Keratinocyte (primary cell): ENCODE results near the gene TRUB1.

ENCODE experiments used
- EZH2 ChIP-seq: IDR thresholded peaks from one replicate; pipeline ENCODE4 v1.6.1; 2012; ENCODE audit warnings: inconsistent platforms, mild to moderate bottlenecking, low read length, moderate library complexity
- TF ChIP-seq, protein P1 (sequence below), 3 experiments: IDR thresholded peaks in 1 of 3; conservative IDR thresholded peaks in 1 of 3; optimal IDR thresholded peaks in 1 of 3; 2 replicates in 2 of 3; 3 replicates in 1 of 3; pipeline versions ENCODE3 to v1.5.1; 2011; ENCODE audit warnings: low read length in 3 of 3, mild to moderate bottlenecking in 3 of 3, moderate library complexity in 2 of 3, control low read depth in 1 of 3, inconsistent platforms in 1 of 3; ENCODE audit not compliant: insufficient read depth in 2 of 3; ENCODE audit errors: extremely low read depth in 1 of 3

DNA sequence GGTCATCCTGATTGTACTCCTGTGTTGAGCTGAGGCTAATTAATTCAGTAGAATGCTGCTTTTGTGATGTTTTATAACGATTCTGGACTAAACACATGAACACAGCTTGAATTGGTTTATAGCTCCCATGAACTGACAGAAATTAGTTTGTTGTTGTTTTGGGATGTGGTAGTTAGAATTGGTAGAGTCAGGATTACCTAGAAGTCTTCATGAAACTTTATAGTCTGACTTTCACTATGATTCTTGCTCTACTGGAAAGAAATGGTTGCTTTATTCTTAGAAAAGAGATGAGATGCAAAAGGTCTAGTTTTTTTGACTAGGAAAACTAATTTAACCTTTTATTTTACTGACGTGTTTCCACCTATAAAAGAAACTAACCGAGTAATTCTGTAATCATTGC is 23.4 kb upstream of the TRUB1 start:
- TF ChIP-seq, protein P1, sequence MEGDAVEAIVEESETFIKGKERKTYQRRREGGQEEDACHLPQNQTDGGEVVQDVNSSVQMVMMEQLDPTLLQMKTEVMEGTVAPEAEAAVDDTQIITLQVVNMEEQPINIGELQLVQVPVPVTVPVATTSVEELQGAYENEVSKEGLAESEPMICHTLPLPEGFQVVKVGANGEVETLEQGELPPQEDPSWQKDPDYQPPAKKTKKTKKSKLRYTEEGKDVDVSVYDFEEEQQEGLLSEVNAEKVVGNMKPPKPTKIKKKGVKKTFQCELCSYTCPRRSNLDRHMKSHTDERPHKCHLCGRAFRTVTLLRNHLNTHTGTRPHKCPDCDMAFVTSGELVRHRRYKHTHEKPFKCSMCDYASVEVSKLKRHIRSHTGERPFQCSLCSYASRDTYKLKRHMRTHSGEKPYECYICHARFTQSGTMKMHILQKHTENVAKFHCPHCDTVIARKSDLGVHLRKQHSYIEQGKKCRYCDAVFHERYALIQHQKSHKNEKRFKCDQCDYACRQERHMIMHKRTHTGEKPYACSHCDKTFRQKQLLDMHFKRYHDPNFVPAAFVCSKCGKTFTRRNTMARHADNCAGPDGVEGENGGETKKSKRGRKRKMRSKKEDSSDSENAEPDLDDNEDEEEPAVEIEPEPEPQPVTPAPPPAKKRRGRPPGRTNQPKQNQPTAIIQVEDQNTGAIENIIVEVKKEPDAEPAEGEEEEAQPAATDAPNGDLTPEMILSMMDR (optimal IDR thresholded peaks at IDR 0.05 in 1 of 3, IDR thresholded peaks at IDR 0.05 in 1 of 3, conservative IDR thresholded peaks at IDR 0.05 in 1 of 3; ENCODE audit: extremely low read depth in 1 of 3, insufficient read depth in 2 of 3, low read length in 3 of 3): no peak
- no peak for TF ChIP-seq EZH2
